EH (cell line): ENCODE measurements around the gene DIP2B.

Experiments
- DNase-seq: peaks from one replicate; pipeline ENCODE4 v3.0.0-alpha.2; 2015; ENCODE audit warnings: low read depth

Gene DIP2B

DNA sequence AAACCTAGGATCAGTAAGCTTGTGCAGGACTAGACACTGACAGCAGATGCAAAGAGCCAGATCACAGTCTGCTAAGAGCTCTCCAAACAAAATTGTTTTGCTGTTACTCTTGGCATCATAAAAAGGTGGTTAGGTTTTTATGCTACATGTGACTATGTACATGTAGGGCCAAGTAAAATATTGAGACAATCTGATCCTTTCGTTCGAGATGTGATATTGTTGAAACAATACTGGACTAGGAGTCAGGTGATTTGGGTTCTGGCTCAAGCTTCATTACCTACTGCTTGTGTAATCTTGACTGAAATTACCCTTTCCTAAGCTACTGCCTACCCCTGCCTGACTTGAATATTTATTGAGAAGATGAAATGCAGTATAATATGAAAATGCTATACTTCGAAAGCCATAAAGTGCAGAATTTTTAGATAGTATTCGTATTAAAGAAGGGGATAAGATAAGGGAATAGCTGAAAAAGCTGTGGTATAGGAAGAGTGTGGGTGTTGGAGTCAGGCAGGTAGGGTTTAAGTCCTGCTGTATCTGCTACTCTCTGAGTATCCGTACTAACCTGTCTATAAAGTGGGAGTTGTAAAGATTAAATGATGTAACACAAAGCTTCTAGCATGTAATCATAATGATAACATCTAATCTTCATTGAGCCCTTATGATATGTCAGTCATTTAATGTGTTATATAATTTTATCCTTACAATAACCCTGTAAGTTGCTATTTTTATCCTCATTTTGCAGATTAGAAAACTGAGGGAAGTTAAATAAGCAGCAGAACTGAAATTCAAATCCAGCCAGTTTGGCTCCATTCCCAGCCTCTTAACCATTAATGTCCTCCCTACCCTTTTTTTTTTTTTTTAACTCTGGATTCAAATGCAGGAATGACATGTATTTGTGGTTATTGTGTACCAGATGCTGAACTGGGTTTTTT is 220.5 kb downstream of the DIP2B start:
- DNase-seq = peak; percentile 60

GRCh38 chr12:50727466-50727865 is 222.7 kb downstream of the DIP2B start:
- no peak for DNase-seq

DNA sequence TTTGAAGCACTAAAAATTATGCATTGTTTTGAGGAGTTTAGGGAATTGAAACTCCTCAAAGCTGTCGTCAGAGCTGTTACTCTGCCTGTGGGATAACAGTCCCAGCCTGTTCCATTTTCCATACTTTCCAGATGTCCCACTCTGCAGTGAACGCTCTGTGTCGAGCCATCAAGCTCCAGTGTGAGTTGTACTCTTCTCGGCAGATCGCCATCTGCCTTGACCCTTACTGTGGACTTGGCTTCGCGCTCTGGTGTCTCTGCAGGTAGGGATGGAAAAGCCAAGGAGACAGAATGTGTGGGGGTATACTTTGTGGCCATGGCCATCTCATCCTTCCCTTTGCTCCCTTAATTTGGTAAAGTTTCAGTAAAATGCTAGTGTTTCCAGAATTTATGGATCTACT is 223.6 kb downstream of the DIP2B start:
- DNase-seq = no peak

DNA sequence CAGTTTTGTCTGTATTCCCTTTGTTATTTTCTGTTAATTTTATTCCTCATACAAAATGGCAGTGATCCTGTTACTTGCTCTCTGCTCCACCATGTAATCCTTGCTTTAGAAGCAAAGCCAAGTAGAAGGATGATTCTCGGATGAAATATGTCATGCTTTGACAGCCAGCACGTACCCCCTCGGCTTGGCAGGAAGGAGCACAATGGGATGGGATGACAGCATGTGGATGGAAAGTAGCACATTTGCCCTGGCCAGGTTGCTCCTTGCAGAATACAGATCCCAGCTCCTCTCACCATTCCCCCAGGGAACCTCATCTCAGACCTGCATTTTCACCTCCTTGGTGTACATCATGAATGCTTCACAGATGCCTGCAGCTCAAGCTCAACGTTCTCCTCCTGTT is 224.1 kb downstream of the DIP2B start:
- DNase-seq = no peak

DNA sequence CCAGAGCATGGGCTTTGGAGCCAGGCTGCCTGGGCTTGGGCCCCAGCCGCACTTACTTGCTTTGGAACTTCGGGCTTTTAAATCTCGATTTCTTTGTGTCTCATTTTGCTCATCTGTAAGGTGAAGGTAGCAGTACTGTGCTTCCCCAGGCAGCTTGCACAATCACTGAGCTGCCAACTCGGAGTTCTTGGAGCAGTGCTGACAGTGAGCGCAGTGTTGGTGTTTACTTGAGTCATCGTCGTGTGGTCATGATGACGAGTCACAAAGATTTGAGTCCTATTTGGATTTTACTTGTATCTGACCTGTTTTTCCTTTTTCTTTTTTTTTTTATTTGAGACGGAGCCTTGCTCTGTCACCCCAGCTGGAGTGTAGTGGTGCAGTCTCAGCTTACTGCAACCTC is 227.8 kb downstream of the DIP2B start:
- DNase-seq = peak; percentile 91

DNA sequence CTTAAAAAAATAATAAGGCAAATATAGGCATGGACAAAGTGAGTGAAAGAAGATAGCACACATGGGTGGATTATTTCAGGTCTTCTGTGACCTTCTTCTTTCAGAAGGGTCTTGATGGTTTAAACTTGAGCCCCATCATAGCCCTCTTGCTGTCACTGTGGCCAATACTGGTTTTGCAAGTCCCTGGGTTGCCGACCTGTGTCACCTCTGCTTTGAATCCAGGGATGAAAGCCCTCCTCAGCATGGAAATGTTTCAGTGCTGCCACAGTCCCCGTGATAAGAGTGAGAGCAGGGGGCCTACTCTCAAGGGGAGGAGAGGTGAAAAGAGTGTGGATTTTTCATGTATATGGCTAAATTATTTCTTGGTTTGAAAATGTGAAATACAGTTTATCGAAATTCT is 228.9 kb downstream of the DIP2B start:
- DNase-seq = no peak

DNA sequence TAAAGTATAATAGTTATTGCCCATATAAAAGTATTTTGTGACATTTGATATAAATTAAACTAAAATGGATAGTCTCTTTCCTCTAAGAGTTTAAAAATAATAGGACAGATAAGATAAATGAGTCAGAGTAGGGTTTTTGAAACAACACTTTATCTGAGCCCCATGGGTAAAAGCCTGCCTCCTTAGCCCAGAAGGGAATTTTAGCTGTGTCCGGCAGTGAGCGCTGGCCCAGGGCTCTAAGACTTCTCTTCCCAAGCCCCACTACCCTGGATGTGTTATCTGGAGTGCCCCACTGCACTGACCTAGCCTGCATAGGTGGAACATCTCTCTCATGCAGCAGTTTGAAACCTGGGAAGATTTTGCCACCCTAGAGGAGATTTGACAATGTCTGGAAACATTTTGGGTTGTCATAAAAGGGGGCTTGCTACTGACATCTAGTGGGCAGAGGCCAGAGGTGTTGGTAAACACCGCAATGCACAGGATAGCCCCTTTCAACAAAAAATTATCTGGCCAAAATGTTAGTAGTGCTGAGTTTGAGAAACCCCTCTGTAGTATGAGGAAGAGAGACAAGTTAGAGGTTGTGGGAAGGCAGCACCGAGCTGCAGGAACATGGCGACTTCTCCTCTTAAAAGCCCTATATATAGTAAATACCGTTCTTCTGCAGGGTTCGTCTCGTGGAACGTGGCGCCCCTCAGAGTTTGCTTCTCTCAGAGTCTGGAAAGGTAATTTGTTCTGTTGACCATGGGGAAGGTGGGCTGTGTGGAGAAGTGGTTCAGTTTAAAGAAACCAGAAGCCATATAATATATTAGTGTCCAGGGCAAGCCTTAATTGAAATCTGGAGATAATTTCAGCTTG is 229.9 kb downstream of the DIP2B start:
- peak; percentile 47 for DNase-seq

DNA sequence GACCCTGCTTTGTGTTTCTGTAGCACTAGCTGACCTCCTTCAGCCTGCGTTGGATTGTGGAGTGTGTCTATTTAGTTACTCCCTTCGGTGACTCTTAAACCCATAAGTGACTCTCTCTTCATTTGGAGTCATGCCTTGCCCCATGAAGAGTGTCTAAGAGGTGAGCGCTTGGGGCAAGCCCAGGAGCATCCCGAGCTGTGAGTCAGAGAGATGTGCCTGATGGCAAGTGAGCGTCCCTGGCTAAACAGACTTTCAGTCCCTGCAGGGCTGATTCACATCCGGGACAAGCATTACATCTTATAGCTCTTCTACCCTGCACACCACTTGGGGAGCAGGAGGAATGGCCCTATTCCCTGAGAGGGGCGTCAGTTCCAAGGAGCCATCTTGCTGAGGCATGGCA is 234.8 kb downstream of the DIP2B start:
- peak; percentile 59 for DNase-seq

- DNase-seq = peak; percentile 25
Measured at GRCh38 chr12:50740307-50740706, 235.5 kb downstream of the DIP2B start.

- DNase-seq = peak; percentile 79
Measured at GRCh38 chr12:50742776-50743175, 238.0 kb downstream of the DIP2B start.

DNA sequence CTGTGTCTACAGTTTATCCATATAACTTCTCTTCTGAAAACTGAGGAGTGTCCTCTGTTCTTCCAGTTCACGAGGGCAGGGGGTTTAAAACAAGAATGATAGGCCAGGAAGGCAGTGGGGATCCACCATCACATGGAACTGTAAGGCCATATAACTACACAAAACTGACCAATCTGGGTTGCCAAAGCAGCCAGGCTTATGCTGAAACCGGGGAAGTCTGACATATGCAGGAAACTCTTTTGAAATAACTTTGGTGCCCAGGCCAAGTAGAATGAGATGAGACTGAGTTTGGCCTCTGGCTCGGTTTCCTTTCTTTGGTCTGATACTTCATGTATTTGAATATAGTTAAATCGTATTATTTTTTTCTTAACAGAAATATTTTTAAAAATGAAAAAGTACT is 241.1 kb downstream of the DIP2B start:
- no peak for DNase-seq

GRCh38 chr12:50746431-50746830 is 241.6 kb downstream of the DIP2B start:
- DNase-seq = no peak

DNA sequence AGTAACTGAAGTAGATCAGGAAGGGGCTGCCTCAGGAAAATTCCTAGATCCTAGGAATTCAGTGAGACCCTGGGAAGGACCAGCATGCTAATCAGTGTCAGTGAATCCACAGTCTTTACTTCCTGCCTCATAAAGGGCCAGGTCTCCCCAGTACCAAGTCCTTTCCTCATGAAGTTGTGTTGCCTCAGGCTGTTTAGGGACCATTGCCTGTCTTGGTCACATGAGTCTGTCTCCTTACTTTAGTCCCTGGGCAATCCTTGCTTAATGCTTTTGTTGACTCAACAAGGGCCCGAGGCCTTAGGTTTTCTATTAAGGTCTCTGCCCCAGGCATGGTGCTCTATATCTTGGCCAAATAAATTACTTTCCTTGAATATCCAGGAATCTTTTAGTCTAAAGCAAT is 243.0 kb downstream of the DIP2B start:
- DNase-seq = no peak

DNA sequence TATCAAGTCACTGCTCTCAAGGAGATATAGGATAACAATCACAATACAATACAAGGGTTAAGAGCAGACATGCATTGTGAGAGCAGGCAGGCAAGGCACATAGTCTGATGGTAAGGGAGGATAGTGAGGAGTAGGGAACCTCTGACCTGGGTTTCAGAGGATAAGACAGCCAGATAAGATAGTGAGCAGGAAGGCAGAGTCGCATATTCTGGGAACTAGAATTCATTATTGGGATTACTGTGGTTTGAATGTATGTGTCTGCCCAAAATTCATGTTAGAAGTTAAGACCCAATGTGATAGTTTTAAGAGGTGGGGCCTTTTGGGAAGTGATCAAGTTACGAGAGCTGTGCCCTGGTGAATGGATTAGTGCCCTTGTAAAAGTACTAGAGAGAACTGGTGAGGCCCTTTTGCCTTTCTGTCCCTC is 244.7 kb downstream of the DIP2B start:
- DNase-seq = no peak

DNA sequence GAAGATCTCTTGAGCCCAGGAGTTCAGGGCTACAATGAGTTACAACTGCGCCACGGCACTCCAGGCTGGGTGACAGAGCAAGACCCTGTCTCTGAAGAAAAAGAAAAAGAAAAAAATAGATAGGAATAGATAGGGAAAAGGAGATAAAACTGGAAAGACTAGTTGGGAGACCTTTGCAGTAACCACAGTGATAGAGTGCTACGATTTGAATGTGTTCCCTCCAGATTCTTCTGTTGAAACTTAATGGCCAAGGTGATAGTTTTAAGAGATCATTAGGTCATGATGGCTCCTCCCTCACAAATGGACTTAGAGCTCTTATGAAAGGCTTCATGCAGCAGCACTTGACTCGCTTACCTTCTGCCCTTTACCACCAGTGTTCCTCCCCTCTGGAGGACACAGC is 245.6 kb downstream of the DIP2B start:
- no peak for DNase-seq

DNA sequence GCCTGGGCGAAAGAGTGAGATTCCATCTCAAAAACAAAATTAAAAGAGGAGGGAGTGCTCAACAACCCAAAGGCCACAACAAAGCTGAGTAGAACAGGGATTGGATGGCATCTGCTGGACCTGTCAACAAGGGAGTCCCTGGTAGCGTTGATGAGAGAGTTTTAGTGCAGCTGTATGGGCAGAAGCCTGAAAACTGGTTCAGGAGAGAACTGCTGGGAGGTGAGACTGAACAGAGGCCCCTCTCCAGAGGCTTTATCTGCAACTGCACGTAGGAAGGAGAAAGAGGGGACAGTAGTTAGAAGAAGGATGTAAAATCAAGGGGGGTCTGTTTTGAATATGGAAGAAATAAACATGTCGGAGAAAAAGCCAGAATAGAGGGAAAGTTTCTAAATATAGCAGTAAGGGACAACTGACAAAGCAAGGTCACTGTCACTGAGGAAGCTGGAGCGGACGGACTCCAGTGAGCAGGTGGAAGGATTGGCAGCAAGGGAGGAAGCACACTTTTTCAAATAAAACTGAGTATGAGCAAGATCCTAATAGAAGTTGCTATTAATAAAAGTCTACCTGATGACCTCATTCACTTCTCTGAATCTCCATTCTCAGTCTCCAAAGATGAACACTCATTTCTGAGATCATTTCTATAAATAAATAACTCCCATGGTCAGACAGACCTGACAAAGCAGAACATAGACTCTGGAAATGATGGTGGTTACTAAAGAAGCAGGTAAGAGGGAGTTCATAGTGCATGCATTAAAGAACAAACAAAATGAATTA is 247.3 kb downstream of the DIP2B start:
- peak; percentile 19 for DNase-seq

- no peak for DNase-seq
Measured at GRCh38 chr12:50753232-50753769, 248.5 kb downstream of the DIP2B start.

DNA sequence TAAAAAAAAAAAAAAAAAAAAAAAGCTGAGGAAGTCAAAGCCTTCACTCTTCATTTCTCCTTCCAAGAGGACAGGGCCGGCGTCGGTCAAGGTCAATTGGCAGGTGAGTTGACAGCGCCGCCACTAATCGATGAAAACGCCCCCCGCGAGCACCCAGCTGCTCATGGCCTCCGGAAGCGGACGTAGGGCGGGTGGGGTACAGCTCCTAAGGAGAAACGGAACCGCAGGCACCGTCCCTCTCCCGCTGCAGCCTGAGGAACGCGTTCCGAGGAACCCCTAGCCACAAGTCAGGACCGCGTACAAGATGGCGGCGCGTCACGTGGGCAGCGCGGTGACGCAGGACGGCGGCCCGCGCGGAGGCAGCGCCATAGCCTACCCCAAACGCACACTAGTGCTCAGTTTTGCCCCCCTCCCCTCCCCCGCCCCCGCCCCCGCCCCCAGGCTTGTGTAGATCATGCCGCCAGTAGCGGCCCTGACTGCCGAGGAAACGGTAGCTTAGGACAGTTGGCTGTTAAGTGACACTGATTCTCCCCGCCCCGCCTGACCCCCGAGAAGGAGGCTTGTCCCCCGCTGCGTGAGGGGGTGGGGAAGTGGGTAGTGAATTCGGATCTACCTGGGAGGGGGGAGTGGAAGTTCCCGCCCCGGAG is 259.0 kb downstream of the DIP2B start, which contains the start of gene ATF1:
TSS of gene ATF1 (plus strand) at position 463 of the 647 bp plus-strand sequence. CDS start 16,045 bp downstream, outside the sequence.
- peak; percentile 93 for DNase-seq

DNA sequence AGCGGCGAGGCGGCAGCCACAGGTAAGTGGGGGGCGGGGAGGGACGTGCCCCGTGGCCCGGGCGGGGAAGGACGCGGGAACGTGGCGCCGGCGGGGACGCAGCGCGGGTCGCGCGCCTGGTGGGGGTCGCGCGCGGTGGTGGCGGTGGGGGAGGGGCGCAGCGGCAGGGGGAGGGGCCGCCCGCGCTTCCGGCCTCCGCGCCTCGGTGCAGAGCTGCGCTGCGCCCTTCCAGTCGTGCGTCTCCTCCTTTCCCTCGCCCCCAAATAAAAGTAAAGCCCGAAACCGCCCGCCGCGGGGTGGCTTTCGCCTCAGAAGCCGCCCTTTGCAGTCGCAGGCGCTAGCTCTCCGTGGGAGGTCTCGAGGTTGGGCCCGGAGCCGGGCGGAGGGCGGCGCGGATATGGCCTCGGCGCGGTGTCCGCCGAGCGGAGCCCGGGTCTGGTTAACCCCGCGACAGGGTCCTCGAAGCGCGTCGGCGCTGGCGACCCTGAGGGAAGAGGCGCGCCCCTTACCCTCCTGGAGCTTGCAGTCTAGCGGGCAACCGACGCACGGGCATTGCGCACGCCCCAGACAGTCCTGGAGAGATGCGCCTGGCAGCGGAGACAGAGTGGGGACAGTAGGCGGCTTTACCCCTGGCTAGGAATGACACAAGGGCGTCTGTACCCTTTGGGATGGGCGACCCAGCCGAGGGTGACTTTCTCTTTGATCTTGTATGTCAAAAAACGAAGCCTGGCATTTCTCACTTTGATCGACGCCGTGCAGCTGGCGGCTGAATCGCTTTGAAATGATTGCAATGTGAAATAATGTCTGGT is 259.7 kb downstream of the DIP2B start:
- DNase-seq = peak; percentile 57
